ELR (cell line): ENCODE measurements around the gene CDCP2.
"Not testable (repeated sequence)": the region's sequence is repeated elsewhere in the genome, so short reads cannot be mapped to it uniquely, and the experiment has no call there.

Experiments
- DNase-seq: peaks from one replicate; pipeline ENCODE4 v3.0.0-alpha.2; 2015; ENCODE audit warnings: low read depth

The CDCP2 gene

GRCh38 chr1:54168206-54168965 lies 15.6 kb upstream of the CDCP2 start:
- no peak for DNase-seq

GRCh38 chr1:54167422-54168139 lies 14.8 kb upstream of the CDCP2 start:
- peak; percentile 76 for DNase-seq

GRCh38 chr1:54166357-54166756 lies 13.6 kb upstream of the CDCP2 start:
- not testable (repeated sequence) for DNase-seq

GRCh38 chr1:54165146-54165545 lies 12.3 kb upstream of the CDCP2 start:
- no peak for DNase-seq

GRCh38 chr1:54163573-54163972 lies 10.8 kb upstream of the CDCP2 start:
- no peak for DNase-seq

- DNase-seq = no peak
These were observed 10.3 kb upstream of the CDCP2 start for GRCh38 chr1:54163051-54163450.

- no peak for DNase-seq
These were observed 8.8 kb upstream of the CDCP2 start for GRCh38 chr1:54161495-54162168.

- no peak for DNase-seq
These were observed 7.6 kb upstream of the CDCP2 start for GRCh38 chr1:54160351-54160750.

GRCh38 chr1:54159733-54160316 lies 7.0 kb upstream of the CDCP2 start:
- no peak for DNase-seq

- no peak for DNase-seq
These were observed 5.3 kb upstream of the CDCP2 start for GRCh38 chr1:54158071-54158470.

- no peak for DNase-seq
These were observed 4.6 kb upstream of the CDCP2 start for GRCh38 chr1:54157401-54157800.

- no peak for DNase-seq
These were observed 4.2 kb upstream of the CDCP2 start for GRCh38 chr1:54156986-54157385.

GRCh38 chr1:54156201-54156600 lies 3.4 kb upstream of the CDCP2 start:
- no peak for DNase-seq

- peak; percentile 29 for DNase-seq
These were observed 987 bp upstream of the CDCP2 start for GRCh38 chr1:54153535-54154439.

- no peak for DNase-seq
These were observed 1.8 kb downstream of the CDCP2 start for GRCh38 chr1:54151013-54151412.

- DNase-seq = no peak
These were observed 3.1 kb downstream of the CDCP2 start for GRCh38 chr1:54149734-54150133.

GRCh38 chr1:54144366-54144765 lies 8.4 kb downstream of the CDCP2 start:
- DNase-seq = no peak

GRCh38 chr1:54142146-54142900 lies 10.5 kb downstream of the CDCP2 start:
- DNase-seq = no peak

GRCh38 chr1:54139711-54140110 lies 13.1 kb downstream of the CDCP2 start:
- no peak for DNase-seq

GRCh38 chr1:54138994-54139393 lies 13.8 kb downstream of the CDCP2 start:
- DNase-seq = no peak

- no peak for DNase-seq
These were observed 15.2 kb downstream of the CDCP2 start for GRCh38 chr1:54137534-54138061.
